ENCODE results near the gene CDYL.
"Not testable (repeated sequence)": the region's sequence is repeated elsewhere in the genome, so short reads cannot be mapped to it uniquely, and the experiment has no call there.

Gene CDYL

GRCh38 chr6:4969609-4970285 is 193.5 kb downstream of the CDYL start:
- no peak for DNase-seq

- no peak for DNase-seq
Measured at GRCh38 chr6:4970739-4971395, 194.7 kb downstream of the CDYL start.

- no peak for DNase-seq
Measured at GRCh38 chr6:4971851-4972250, 195.6 kb downstream of the CDYL start.

- no peak for DNase-seq
Measured at GRCh38 chr6:4972438-4972837, 196.2 kb downstream of the CDYL start.

GRCh38 chr6:4973415-4973814 is 197.2 kb downstream of the CDYL start:
- no peak for DNase-seq

- DNase-seq = peak; percentile 46
Measured at GRCh38 chr6:4973982-4974745, 198.0 kb downstream of the CDYL start.

- no peak for DNase-seq
Measured at GRCh38 chr6:4974962-4975361, 198.8 kb downstream of the CDYL start.

GRCh38 chr6:4975506-4975905 is 199.3 kb downstream of the CDYL start:
- DNase-seq = no peak

- no peak for DNase-seq
Measured at GRCh38 chr6:4977468-4977867, 201.3 kb downstream of the CDYL start.

GRCh38 chr6:4979426-4979825 is 203.2 kb downstream of the CDYL start:
- DNase-seq = no peak

GRCh38 chr6:4981761-4982160 is 205.6 kb downstream of the CDYL start:
- DNase-seq = no peak

GRCh38 chr6:4983322-4983721 is 207.1 kb downstream of the CDYL start:
- no peak for DNase-seq

GRCh38 chr6:4986999-4987398 is 210.8 kb downstream of the CDYL start:
- DNase-seq = no peak

GRCh38 chr6:4987432-4987831 is 211.2 kb downstream of the CDYL start:
- no peak for DNase-seq

- DNase-seq = no peak
Measured at GRCh38 chr6:4994741-4995140, 218.5 kb downstream of the CDYL start.

- no peak for DNase-seq
Measured at GRCh38 chr6:4997862-4998261, 221.7 kb downstream of the CDYL start.

GRCh38 chr6:4999586-4999985 is 223.4 kb downstream of the CDYL start:
- DNase-seq = no peak

- peak; percentile 95 for DNase-seq
Measured at GRCh38 chr6:5003604-5004372, 227.6 kb downstream of the CDYL start, which contains the start of gene RPP40. RPP40 (minus strand) TSS chr6:5004037; CDS start chr6:5004002, 35 bp downstream.

GRCh38 chr6:5004373-5005037 is 228.3 kb downstream of the CDYL start:
- no peak for DNase-seq

GRCh38 chr6:5005038-5005433 is 228.8 kb downstream of the CDYL start:
- DNase-seq = not testable (repeated sequence)

Measured in NCI-H774 (cell line).